ENCODE results near the gene AK3.

AK3 gene

GRCh38 chr9:4701526-4701925 lies 39.5 kb downstream of the AK3 start:
- no peak for DNase-seq

- DNase-seq = no peak
Observed at GRCh38 chr9:4700932-4701331, 40.1 kb downstream of the AK3 start.

GRCh38 chr9:4700091-4700490 lies 40.9 kb downstream of the AK3 start:
- DNase-seq = no peak

GRCh38 chr9:4691795-4692194 lies 49.2 kb downstream of the AK3 start:
- no peak for DNase-seq

- no peak for DNase-seq
Observed at GRCh38 chr9:4690144-4690543, 50.9 kb downstream of the AK3 start.

- DNase-seq = no peak
Observed at GRCh38 chr9:4689687-4690104, 51.3 kb downstream of the AK3 start.

GRCh38 chr9:4689021-4689420 lies 52.0 kb downstream of the AK3 start:
- no peak for DNase-seq

GRCh38 chr9:4686584-4686983 lies 54.4 kb downstream of the AK3 start:
- DNase-seq = no peak

- no peak for DNase-seq
Observed at GRCh38 chr9:4686112-4686511, 54.9 kb downstream of the AK3 start.

- no peak for DNase-seq
Observed at GRCh38 chr9:4684820-4685219, 56.2 kb downstream of the AK3 start.

- no peak for DNase-seq
Observed at GRCh38 chr9:4680750-4681149, 60.3 kb downstream of the AK3 start.

- no peak for DNase-seq
Observed at GRCh38 chr9:4680173-4680525, 60.9 kb downstream of the AK3 start.

GRCh38 chr9:4679268-4680172 lies 61.5 kb downstream of the AK3 start, which contains the start of gene CDC37L1:
CDC37L1 (plus strand) TSS chr9:4679569; CDS start chr9:4679768, 199 bp downstream.
- peak; percentile 99 for DNase-seq

GRCh38 chr9:4678679-4679267 lies 62.2 kb downstream of the AK3 start:
- no peak for DNase-seq

- DNase-seq = no peak
Observed at GRCh38 chr9:4677392-4677791, 63.6 kb downstream of the AK3 start.

- no peak for DNase-seq
Observed at GRCh38 chr9:4674783-4675182, 66.2 kb downstream of the AK3 start.

- no peak for DNase-seq
Observed at GRCh38 chr9:4671737-4672136, 69.3 kb downstream of the AK3 start.

- no peak for DNase-seq
Observed at GRCh38 chr9:4670591-4670990, 70.4 kb downstream of the AK3 start.

GRCh38 chr9:4669890-4670289 lies 71.1 kb downstream of the AK3 start:
- no peak for DNase-seq

- no peak for DNase-seq
Observed at GRCh38 chr9:4668604-4669003, 72.4 kb downstream of the AK3 start.

GRCh38 chr9:4667681-4668080 lies 73.3 kb downstream of the AK3 start:
- DNase-seq = no peak

GRCh38 chr9:4666042-4666699 lies 74.8 kb downstream of the AK3 start, which contains the start of gene SPATA6L:
SPATA6L (minus strand) TSS chr9:4666480; CDS start chr9:4666250, 230 bp downstream.
- DNase-seq = peak; percentile 34

GRCh38 chr9:4665357-4665756 lies 75.6 kb downstream of the AK3 start:
- no peak for DNase-seq

GRCh38 chr9:4663956-4664355 lies 77.0 kb downstream of the AK3 start:
- no peak for DNase-seq
